WTC11 (cell line): ENCODE data around the gene CD3G.

Experiments
- CREM ChIP-seq: sonication (generic); formaldehyde crosslinking; IDR thresholded peaks from 2 replicates; pipeline ENCODE4 v1.8.1; 2022; ENCODE audit warnings: mild to moderate bottlenecking, missing genetic modification reagents, moderate library complexity
- E2F1 ChIP-seq: sonication (generic); formaldehyde crosslinking; IDR thresholded peaks from 2 replicates; pipeline ENCODE4 v1.8.0; 2022; ENCODE audit warnings: mild to moderate bottlenecking, missing genetic modification reagents
- GABPB1 ChIP-seq: sonication (generic); formaldehyde crosslinking; IDR thresholded peaks from 2 replicates; pipeline ENCODE4 v1.8.1; 2023; ENCODE audit warnings: mild to moderate bottlenecking, missing genetic modification reagents
- KAT7 ChIP-seq: sonication (generic); formaldehyde crosslinking; IDR thresholded peaks from 2 replicates; pipeline ENCODE4 v1.8.1; 2023; ENCODE audit warnings: missing genetic modification reagents, mild to moderate bottlenecking, borderline replicate concordance
- MAX ChIP-seq: sonication (generic); formaldehyde crosslinking; IDR thresholded peaks from 2 replicates; pipeline ENCODE4 v1.8.0; 2022; ENCODE audit warnings: mild to moderate bottlenecking, missing genetic modification reagents
- MYBL2 ChIP-seq: sonication (generic); formaldehyde crosslinking; IDR thresholded peaks from 2 replicates; pipeline ENCODE4 v1.8.1; 2023; ENCODE audit warnings: mild to moderate bottlenecking, moderate library complexity, missing genetic modification reagents
- NR3C1 ChIP-seq: sonication (generic); formaldehyde crosslinking; conservative IDR thresholded peaks from 2 replicates; pipeline ENCODE4 v1.8.1; 2023; ENCODE audit warnings: low read depth, mild to moderate bottlenecking, missing genetic modification reagents
- TP53 ChIP-seq: sonication (generic); formaldehyde crosslinking; IDR thresholded peaks from 2 replicates; pipeline ENCODE4 v1.8.1; 2023; ENCODE audit warnings: mild to moderate bottlenecking, missing genetic modification reagents
- USF1 ChIP-seq: sonication (generic); formaldehyde crosslinking; IDR thresholded peaks from 2 replicates; pipeline ENCODE4 v1.8.0; 2022; ENCODE audit warnings: mild to moderate bottlenecking, missing genetic modification reagents
- ZBTB21 ChIP-seq: sonication (generic); formaldehyde crosslinking; IDR thresholded peaks from 2 replicates; pipeline ENCODE4 v1.8.1; 2023; ENCODE audit warnings: mild to moderate bottlenecking, missing genetic modification reagents, borderline replicate concordance
- ZNF416 ChIP-seq: fragments of 250-450 bp; sonication (Bioruptor Pico); IDR thresholded peaks from 2 replicates; pipeline ENCODE4 v1.9.0; 2021; ENCODE audit warnings: mild to moderate bottlenecking, inconsistent platforms
- TF ChIP-seq, protein P1 (sequence below): fragments of 200-600 bp; IDR thresholded peaks from 2 replicates; pipeline ENCODE4 v1.8.0; 2022; ENCODE audit warnings: antibody characterized with exemption

- TF ChIP-seq, protein P1, sequence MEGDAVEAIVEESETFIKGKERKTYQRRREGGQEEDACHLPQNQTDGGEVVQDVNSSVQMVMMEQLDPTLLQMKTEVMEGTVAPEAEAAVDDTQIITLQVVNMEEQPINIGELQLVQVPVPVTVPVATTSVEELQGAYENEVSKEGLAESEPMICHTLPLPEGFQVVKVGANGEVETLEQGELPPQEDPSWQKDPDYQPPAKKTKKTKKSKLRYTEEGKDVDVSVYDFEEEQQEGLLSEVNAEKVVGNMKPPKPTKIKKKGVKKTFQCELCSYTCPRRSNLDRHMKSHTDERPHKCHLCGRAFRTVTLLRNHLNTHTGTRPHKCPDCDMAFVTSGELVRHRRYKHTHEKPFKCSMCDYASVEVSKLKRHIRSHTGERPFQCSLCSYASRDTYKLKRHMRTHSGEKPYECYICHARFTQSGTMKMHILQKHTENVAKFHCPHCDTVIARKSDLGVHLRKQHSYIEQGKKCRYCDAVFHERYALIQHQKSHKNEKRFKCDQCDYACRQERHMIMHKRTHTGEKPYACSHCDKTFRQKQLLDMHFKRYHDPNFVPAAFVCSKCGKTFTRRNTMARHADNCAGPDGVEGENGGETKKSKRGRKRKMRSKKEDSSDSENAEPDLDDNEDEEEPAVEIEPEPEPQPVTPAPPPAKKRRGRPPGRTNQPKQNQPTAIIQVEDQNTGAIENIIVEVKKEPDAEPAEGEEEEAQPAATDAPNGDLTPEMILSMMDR = no peak
- no peak for TF ChIP-seq CREM (CRISPR knock-in tag)
- no peak for TF ChIP-seq NR3C1
- TF ChIP-seq MYBL2 (CRISPR knock-in tag) = no peak
- TF ChIP-seq KAT7 = no peak
- TF ChIP-seq GABPB1 = no peak
- no peak for TF ChIP-seq ZNF416
- TF ChIP-seq E2F1 (CRISPR knock-in tag) = no peak
- no peak for TF ChIP-seq TP53 (CRISPR knock-in tag)
- TF ChIP-seq MAX = no peak
- TF ChIP-seq ZBTB21 (CRISPR knock-in tag) = no peak
- no peak for TF ChIP-seq USF1 (CRISPR knock-in tag)
These were observed 896 bp upstream of the CD3G start for GRCh38 chr11:118343248-118343647.
